HepG2 (cell line): ENCODE measurements around the gene TNFSF12. TPM values are rescaled to one million over a fixed set of nuclear protein-coding genes. Genes with fewer than 3 reads are reported as not detected.
A peak's percentile ranks its signal among the peaks of the same experiment; 100 is the strongest.

Source experiments
- ARHGAP35 ChIP-seq: sonication (generic); formaldehyde crosslinking; IDR thresholded peaks from 2 replicates; pipeline ENCODE4 v1.9.0; 2022; ENCODE audit warnings: mild to moderate bottlenecking, inconsistent platforms, moderate library complexity, missing genetic modification reagents, borderline replicate concordance
- ATAD3A ChIP-seq: sonication (generic); formaldehyde crosslinking; IDR thresholded peaks from 2 replicates; pipeline ENCODE4 v1.4.0; 2020; ENCODE audit warnings: missing genetic modification reagents
- ATF7 ChIP-seq, 2 experiments: fragments of 450-650 bp in 1 of 2; sonication (generic) in 1 of 2; formaldehyde crosslinking in 1 of 2; IDR thresholded peaks; 2 replicates each; pipeline versions ENCODE4 v1.4.0 to v1.6.1; 2016 to 2020; ENCODE audit warnings: antibody characterized with exemption in 1 of 2, mild to moderate bottlenecking in 1 of 2, missing genetic modification reagents in 1 of 2
- CCDC6 ChIP-seq: sonication (generic); formaldehyde crosslinking; IDR thresholded peaks from 2 replicates; pipeline ENCODE4 v1.8.1; 2022; ENCODE audit warnings: mild to moderate bottlenecking, missing genetic modification reagents, moderate library complexity
- HCFC1 ChIP-seq: fragments of 150-350 bp; IDR thresholded peaks from 2 replicates; pipeline ENCODE4 v1.6.1; 2014; ENCODE audit warnings: low read depth, low read length
- IRF2 ChIP-seq: IDR thresholded peaks from 2 replicates; pipeline ENCODE4 v1.6.1; 2018; ENCODE audit warnings: missing genetic modification reagents, missing compliant biosample characterization
- KAT7 ChIP-seq: IDR thresholded peaks from 2 replicates; pipeline ENCODE4 v1.6.1; 2018; ENCODE audit warnings: borderline replicate concordance, missing compliant biosample characterization
- KLF16 ChIP-seq, 2 experiments: sonication (generic) in 1 of 2; formaldehyde crosslinking in 1 of 2; IDR thresholded peaks; 2 replicates each; pipeline versions ENCODE4 v1.6.1 to v1.8.0; 2016 to 2023; ENCODE audit warnings: missing genetic modification reagents in 2 of 2, missing compliant biosample characterization in 1 of 2
- NCOA5 ChIP-seq: sonication (generic); formaldehyde crosslinking; IDR thresholded peaks from 2 replicates; pipeline ENCODE4 v1.4.0; 2020; ENCODE audit warnings: missing genetic modification reagents
- NRL ChIP-seq: sonication (generic); formaldehyde crosslinking; IDR thresholded peaks from 2 replicates; pipeline ENCODE4 v1.5.0; 2020; ENCODE audit warnings: missing genetic modification reagents, mild to moderate bottlenecking, moderate library complexity, borderline replicate concordance
- PAWR ChIP-seq: sonication (generic); formaldehyde crosslinking; IDR thresholded peaks from 2 replicates; pipeline ENCODE4 v1.4.0; 2020; ENCODE audit warnings: missing genetic modification reagents, mild to moderate bottlenecking, borderline replicate concordance
- RFX1 ChIP-seq: fragments of 450-650 bp; IDR thresholded peaks from 2 replicates; pipeline ENCODE4 v1.6.1; 2017
- SP140L ChIP-seq: sonication (generic); formaldehyde crosslinking; IDR thresholded peaks from 2 replicates; pipeline ENCODE4 v1.4.0; 2020; ENCODE audit warnings: missing genetic modification reagents, borderline replicate concordance
- TCF12 ChIP-seq, 2 experiments: fragments of 450-650 bp in 1 of 2; sonication (generic) in 1 of 2; formaldehyde crosslinking in 1 of 2; IDR thresholded peaks; 2 replicates each; pipeline versions ENCODE4 v1.6.1 to v1.8.0; 2017 to 2022; ENCODE audit warnings: antibody characterized with exemption in 1 of 2, mild to moderate bottlenecking in 1 of 2, missing genetic modification reagents in 1 of 2, moderate library complexity in 1 of 2
- TCF7 ChIP-seq: sonication (generic); IDR thresholded peaks from 2 replicates; pipeline ENCODE4 v1.6.1; 2016; ENCODE audit warnings: antibody characterized with exemption, low read depth
- ZEB1 ChIP-seq: IDR thresholded peaks from 2 replicates; pipeline ENCODE4 v1.6.1; 2012; ENCODE audit warnings: mild to moderate bottlenecking, low read depth, inconsistent platforms; ENCODE audit not compliant: insufficient replicate concordance
- ZNF143 ChIP-seq: sonication (generic); formaldehyde crosslinking; IDR thresholded peaks from 2 replicates; pipeline ENCODE4 v1.4.0; 2020; ENCODE audit warnings: missing genetic modification reagents
- ZNF333 ChIP-seq: sonication (generic); formaldehyde crosslinking; IDR thresholded peaks from 2 replicates; pipeline ENCODE4 v1.4.0; 2020; ENCODE audit warnings: mild to moderate bottlenecking, missing genetic modification reagents, borderline replicate concordance
- ZNF589 ChIP-seq: sonication (generic); formaldehyde crosslinking; conservative IDR thresholded peaks from 2 replicates; pipeline ENCODE4 v1.8.0; 2022; ENCODE audit warnings: mild to moderate bottlenecking, moderate library complexity, missing genetic modification reagents
- polyA plus RNA-seq, 8 experiments: library from polyadenylated mRNA; depleted of rRNA in 3 of 8; stranded (reverse) in 7 of 8; unstranded in 1 of 8; fragments of >200 nt; fragmentation: Illumina TruSeq in 4 of 8; extraction: Trizol in 4 of 8; gene quantifications; 2 replicates each; pipeline versions ENCODE4 v1.2.1 to v1.2.3, GENCODE V29; 2011 to 2016; ENCODE audit warnings: low read depth in 4 of 8, missing spikeins in 1 of 8, mixed read lengths in 1 of 8; ENCODE audit not compliant: insufficient read depth in 1 of 8
- total RNA-seq, 5 experiments: library from RNA; depleted of rRNA; stranded (reverse); fragments of >200 nt; fragmentation: Illumina TruSeq; extraction: Trizol; gene quantifications; 2 replicates each; pipeline ENCODE4 v1.2.3, GENCODE V29; 2016; ENCODE audit warnings: low read depth in 1 of 5
- TF ChIP-seq, protein P1 (sequence below): sonication (generic); formaldehyde crosslinking; IDR thresholded peaks from 2 replicates; pipeline ENCODE4 v1.4.0; 2020; ENCODE audit warnings: missing genetic modification reagents
- TF ChIP-seq, protein P2 (sequence below): IDR thresholded peaks from 2 replicates; pipeline ENCODE4 v1.6.1; 2016; ENCODE audit warnings: missing compliant biosample characterization, missing genetic modification reagents, borderline replicate concordance
- TF ChIP-seq, protein P3 (sequence below): sonication (generic); formaldehyde crosslinking; IDR thresholded peaks from 2 replicates; pipeline ENCODE4 v1.5.1; 2020; ENCODE audit warnings: mild to moderate bottlenecking, missing genetic modification reagents, moderate library complexity

Gene TNFSF12
- total and polyA plus RNA-seq, 2 of the 13 experiments (the other 11 are each of a cell fraction or from before 2014, with no cell fraction given): 0.93 to 7.2 TPM

DNA sequence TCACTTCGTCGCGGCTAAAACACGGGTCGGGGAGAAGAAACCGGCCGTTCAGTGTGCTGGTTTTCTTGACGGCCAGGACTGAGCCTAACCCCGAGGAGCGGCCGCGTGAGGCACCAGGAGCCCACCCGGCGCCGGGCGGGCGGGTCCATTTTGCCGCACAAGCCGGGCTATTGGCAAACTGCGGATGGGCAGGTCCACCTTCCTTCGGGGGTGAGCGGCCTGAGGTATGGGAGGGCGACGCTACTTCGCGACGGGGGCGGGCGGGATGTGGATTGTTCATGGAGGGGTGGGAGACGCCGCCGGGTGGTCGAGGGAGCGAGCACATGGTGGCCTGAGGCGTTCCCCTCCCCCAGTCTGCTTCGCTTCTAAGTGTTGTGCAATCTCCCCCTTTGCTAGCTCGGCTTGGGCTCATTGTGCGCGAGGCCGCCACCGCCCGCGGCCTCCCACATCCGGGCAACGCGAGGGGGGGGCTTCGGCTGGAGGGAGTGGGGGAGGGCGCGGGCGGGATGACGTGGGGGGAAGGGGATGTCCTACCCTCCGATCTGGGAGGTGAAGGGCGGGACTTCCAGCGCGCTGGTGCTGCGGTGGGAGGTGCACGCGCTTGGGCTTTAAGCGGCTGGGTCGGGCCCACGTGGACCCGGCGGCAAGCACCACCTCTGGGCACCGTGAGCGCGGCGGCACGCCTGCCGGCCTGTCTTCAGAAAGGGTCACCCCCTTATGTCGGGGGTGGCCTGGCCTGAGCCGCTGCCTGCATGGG, 24.6 kb downstream of the TNFSF12 start (continued):
- TF ChIP-seq PAWR (CRISPR knock-in tag) (no peak), NCOA5 (no peak), ZNF143 (CRISPR knock-in tag) (0 out of 2 replicates have a peak, but pooled peaks have one; percentile 31), KAT7 (CRISPR knock-in tag) (peak; percentile 83; the same call in 1 of the 2 replicates), NRL (CRISPR knock-in tag) (0 out of 2 replicates have a peak, but pooled peaks have one; percentile 15), KLF16 (CRISPR knock-in tag; IDR thresholded peaks at IDR 0.05) (no peak; a peak in 1 of 4 replicates), ZNF589 (CRISPR knock-in tag) (no peak; the same call in 1 of the 2 replicates), IRF2 (CRISPR knock-in tag) (peak; percentile 77), ATAD3A (no peak), ZNF333 (CRISPR knock-in tag) (no peak), ATF7 (IDR thresholded peaks at IDR 0.05) (peak; percentile 25; the same call in 1 of the 2 replicates), ATF7 (CRISPR knock-in tag; IDR thresholded peaks at IDR 0.05) (no peak), TCF12 (IDR thresholded peaks at IDR 0.05) (no peak), TCF12 (CRISPR knock-in tag; IDR thresholded peaks at IDR 0.05) (no peak), RFX1 (no peak), HCFC1 (no peak), SP140L (CRISPR knock-in tag) (no peak), ZEB1 (no peak), ARHGAP35 (CRISPR knock-in tag) (no peak), TCF7 (no peak), CCDC6 (CRISPR knock-in tag) (peak; percentile 63; the same call in 1 of the 2 replicates)
- TF ChIP-seq, protein P1, sequence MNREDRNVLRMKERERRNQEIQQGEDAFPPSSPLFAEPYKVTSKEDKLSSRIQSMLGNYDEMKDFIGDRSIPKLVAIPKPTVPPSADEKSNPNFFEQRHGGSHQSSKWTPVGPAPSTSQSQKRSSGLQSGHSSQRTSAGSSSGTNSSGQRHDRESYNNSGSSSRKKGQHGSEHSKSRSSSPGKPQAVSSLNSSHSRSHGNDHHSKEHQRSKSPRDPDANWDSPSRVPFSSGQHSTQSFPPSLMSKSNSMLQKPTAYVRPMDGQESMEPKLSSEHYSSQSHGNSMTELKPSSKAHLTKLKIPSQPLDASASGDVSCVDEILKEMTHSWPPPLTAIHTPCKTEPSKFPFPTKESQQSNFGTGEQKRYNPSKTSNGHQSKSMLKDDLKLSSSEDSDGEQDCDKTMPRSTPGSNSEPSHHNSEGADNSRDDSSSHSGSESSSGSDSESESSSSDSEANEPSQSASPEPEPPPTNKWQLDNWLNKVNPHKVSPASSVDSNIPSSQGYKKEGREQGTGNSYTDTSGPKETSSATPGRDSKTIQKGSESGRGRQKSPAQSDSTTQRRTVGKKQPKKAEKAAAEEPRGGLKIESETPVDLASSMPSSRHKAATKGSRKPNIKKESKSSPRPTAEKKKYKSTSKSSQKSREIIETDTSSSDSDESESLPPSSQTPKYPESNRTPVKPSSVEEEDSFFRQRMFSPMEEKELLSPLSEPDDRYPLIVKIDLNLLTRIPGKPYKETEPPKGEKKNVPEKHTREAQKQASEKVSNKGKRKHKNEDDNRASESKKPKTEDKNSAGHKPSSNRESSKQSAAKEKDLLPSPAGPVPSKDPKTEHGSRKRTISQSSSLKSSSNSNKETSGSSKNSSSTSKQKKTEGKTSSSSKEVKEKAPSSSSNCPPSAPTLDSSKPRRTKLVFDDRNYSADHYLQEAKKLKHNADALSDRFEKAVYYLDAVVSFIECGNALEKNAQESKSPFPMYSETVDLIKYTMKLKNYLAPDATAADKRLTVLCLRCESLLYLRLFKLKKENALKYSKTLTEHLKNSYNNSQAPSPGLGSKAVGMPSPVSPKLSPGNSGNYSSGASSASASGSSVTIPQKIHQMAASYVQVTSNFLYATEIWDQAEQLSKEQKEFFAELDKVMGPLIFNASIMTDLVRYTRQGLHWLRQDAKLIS (CRISPR knock-in tag): peak; percentile 9; the same call in 1 of the 2 replicates
- TF ChIP-seq, protein P2, sequence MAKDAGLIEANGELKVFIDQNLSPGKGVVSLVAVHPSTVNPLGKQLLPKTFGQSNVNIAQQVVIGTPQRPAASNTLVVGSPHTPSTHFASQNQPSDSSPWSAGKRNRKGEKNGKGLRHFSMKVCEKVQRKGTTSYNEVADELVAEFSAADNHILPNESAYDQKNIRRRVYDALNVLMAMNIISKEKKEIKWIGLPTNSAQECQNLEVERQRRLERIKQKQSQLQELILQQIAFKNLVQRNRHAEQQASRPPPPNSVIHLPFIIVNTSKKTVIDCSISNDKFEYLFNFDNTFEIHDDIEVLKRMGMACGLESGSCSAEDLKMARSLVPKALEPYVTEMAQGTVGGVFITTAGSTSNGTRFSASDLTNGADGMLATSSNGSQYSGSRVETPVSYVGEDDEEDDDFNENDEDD (CRISPR knock-in tag): peak; percentile 82; the same call in 1 of the 2 replicates
- TF ChIP-seq, protein P3, sequence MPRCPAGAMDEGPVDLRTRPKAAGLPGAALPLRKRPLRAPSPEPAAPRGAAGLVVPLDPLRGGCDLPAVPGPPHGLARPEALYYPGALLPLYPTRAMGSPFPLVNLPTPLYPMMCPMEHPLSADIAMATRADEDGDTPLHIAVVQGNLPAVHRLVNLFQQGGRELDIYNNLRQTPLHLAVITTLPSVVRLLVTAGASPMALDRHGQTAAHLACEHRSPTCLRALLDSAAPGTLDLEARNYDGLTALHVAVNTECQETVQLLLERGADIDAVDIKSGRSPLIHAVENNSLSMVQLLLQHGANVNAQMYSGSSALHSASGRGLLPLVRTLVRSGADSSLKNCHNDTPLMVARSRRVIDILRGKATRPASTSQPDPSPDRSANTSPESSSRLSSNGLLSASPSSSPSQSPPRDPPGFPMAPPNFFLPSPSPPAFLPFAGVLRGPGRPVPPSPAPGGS (CRISPR knock-in tag): no peak
